ENCODE results near the gene EPM2AIP1.

- TF ChIP-seq, protein P1, sequence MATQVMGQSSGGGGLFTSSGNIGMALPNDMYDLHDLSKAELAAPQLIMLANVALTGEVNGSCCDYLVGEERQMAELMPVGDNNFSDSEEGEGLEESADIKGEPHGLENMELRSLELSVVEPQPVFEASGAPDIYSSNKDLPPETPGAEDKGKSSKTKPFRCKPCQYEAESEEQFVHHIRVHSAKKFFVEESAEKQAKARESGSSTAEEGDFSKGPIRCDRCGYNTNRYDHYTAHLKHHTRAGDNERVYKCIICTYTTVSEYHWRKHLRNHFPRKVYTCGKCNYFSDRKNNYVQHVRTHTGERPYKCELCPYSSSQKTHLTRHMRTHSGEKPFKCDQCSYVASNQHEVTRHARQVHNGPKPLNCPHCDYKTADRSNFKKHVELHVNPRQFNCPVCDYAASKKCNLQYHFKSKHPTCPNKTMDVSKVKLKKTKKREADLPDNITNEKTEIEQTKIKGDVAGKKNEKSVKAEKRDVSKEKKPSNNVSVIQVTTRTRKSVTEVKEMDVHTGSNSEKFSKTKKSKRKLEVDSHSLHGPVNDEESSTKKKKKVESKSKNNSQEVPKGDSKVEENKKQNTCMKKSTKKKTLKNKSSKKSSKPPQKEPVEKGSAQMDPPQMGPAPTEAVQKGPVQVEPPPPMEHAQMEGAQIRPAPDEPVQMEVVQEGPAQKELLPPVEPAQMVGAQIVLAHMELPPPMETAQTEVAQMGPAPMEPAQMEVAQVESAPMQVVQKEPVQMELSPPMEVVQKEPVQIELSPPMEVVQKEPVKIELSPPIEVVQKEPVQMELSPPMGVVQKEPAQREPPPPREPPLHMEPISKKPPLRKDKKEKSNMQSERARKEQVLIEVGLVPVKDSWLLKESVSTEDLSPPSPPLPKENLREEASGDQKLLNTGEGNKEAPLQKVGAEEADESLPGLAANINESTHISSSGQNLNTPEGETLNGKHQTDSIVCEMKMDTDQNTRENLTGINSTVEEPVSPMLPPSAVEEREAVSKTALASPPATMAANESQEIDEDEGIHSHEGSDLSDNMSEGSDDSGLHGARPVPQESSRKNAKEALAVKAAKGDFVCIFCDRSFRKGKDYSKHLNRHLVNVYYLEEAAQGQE (IDR thresholded peaks at IDR 0.05; ENCODE audit: borderline replicate concordance): no peak
- TF ChIP-seq CTCF (IDR thresholded peaks at IDR 0.05; ENCODE audit: poor library complexity, severe bottlenecking) (no peak), EP300 (conservative IDR thresholded peaks at IDR 0.05; ENCODE audit: poor library complexity, severe bottlenecking) (no peak), RAD21 (conservative IDR thresholded peaks at IDR 0.05) (no peak), EZH2 (IDR thresholded peaks at IDR 0.05; ENCODE audit: borderline replicate concordance, insufficient read depth, low read length, poor library complexity, severe bottlenecking) (no peak)
Observed at GRCh38 chr3:36941162-36941561, 51.8 kb downstream of the EPM2AIP1 start.

All from neural cell (in vitro differentiated cells).